H9 (cell line): ENCODE data around the gene TMEM120B. TPM values are rescaled to one million over a fixed set of nuclear protein-coding genes. Genes with fewer than 3 reads are reported as not detected.
A peak's percentile ranks its signal among the peaks of the same experiment; 100 is the strongest.

ENCODE experiments used
- DNase-seq: peaks from one replicate; pipeline ENCODE4 v3.0.0-alpha.2; 2017
- H2AFZ ChIP-seq: one replicate; pipeline ENCODE4 v1.6.1; 2013; ENCODE audit warnings: mild to moderate bottlenecking, low read length, control low read depth, moderate library complexity
- H2AK5ac ChIP-seq: 2 replicates; pipeline ENCODE4 v1.6.1; 2013; ENCODE audit warnings: low read length, control low read depth, mixed read lengths; ENCODE audit not compliant: insufficient read length
- H2BK120ac ChIP-seq: one replicate; pipeline ENCODE4 v1.6.1; 2013; ENCODE audit warnings: low read depth, mild to moderate bottlenecking, low read length, control low read depth, inconsistent platforms; ENCODE audit not compliant: poor library complexity, severe bottlenecking
- H2BK12ac ChIP-seq: 2 replicates; pipeline ENCODE4 v1.6.1; 2013; ENCODE audit warnings: low read length, control low read depth, mixed read lengths, low read depth; ENCODE audit not compliant: insufficient read length
- H2BK15ac ChIP-seq: 2 replicates; pipeline ENCODE4 v1.6.1; 2013; ENCODE audit warnings: low read depth, low read length, control low read depth
- H2BK20ac ChIP-seq: one replicate; pipeline ENCODE4 v1.6.1; 2013; ENCODE audit warnings: low read depth, mild to moderate bottlenecking, low read length, control low read depth, inconsistent platforms; ENCODE audit not compliant: poor library complexity, severe bottlenecking
- H2BK5ac ChIP-seq: 2 replicates; pipeline ENCODE4 v1.6.1; 2013; ENCODE audit warnings: low read length, control low read depth, mixed read lengths; ENCODE audit not compliant: insufficient read length
- H3K14ac ChIP-seq: 2 replicates; pipeline ENCODE4 v1.6.1; 2013; ENCODE audit warnings: low read length, control low read depth; ENCODE audit not compliant: insufficient read depth
- H3K18ac ChIP-seq: 2 replicates; pipeline ENCODE4 v1.6.1; 2013; ENCODE audit warnings: low read depth, mild to moderate bottlenecking, mixed read lengths, low read length, control low read depth; ENCODE audit not compliant: insufficient read length
- H3K23ac ChIP-seq: 2 replicates; pipeline ENCODE4 v1.6.1; 2013; ENCODE audit warnings: low read length, control low read depth, mixed read lengths, low read depth; ENCODE audit not compliant: insufficient read length
- H3K23me2 ChIP-seq: 2 replicates; pipeline ENCODE4 v1.6.1; 2013; ENCODE audit warnings: low read depth, mild to moderate bottlenecking, mixed read lengths, low read length, control low read depth; ENCODE audit not compliant: insufficient read length, poor library complexity, severe bottlenecking
- H3K27ac ChIP-seq: 2 replicates; pipeline ENCODE4 v1.5.1; 2013; ENCODE audit warnings: low read length, control low read depth, mixed read lengths, low read depth; ENCODE audit not compliant: insufficient read length
- H3K27me3 ChIP-seq: 2 replicates; pipeline ENCODE4 v1.6.1; 2013; ENCODE audit warnings: low read length, control low read depth, inconsistent platforms; ENCODE audit not compliant: insufficient read depth
- H3K4ac ChIP-seq: 2 replicates; pipeline ENCODE4 v1.6.1; 2013; ENCODE audit warnings: low read depth, mild to moderate bottlenecking, control low read depth, inconsistent platforms, low read length, moderate library complexity
- H3K4me1 ChIP-seq: 2 replicates; pipeline ENCODE4 v1.6.1; 2013; ENCODE audit warnings: low read length, control low read depth, inconsistent platforms; ENCODE audit not compliant: insufficient read depth
- H3K4me2 ChIP-seq: 2 replicates; pipeline ENCODE4 v1.6.1; 2013; ENCODE audit warnings: low read length, control low read depth, mixed read lengths; ENCODE audit not compliant: insufficient read length, insufficient read depth
- H3K56ac ChIP-seq: 2 replicates; pipeline ENCODE4 v1.6.1; 2013; ENCODE audit warnings: low read depth, mild to moderate bottlenecking, mixed read lengths, low read length, control low read depth; ENCODE audit not compliant: insufficient read length
- H3K79me1 ChIP-seq: 2 replicates; pipeline ENCODE4 v1.6.1; 2013; ENCODE audit warnings: low read depth, mild to moderate bottlenecking, moderate library complexity, low read length, control low read depth, inconsistent platforms; ENCODE audit not compliant: insufficient read depth, poor library complexity, severe bottlenecking
- H3K79me2 ChIP-seq: 2 replicates; pipeline ENCODE4 v1.6.1; 2013; ENCODE audit warnings: low read length, control low read depth, inconsistent platforms; ENCODE audit not compliant: insufficient read depth
- H3K9ac ChIP-seq: 2 replicates; pipeline ENCODE4 v1.6.1; 2013; ENCODE audit warnings: low read length, control low read depth, mixed read lengths; ENCODE audit not compliant: insufficient read length; ENCODE audit errors: extremely low read depth
- H3K9me3 ChIP-seq: one replicate; pipeline ENCODE4 v1.6.1; 2013; ENCODE audit warnings: low read depth, low read length, inconsistent platforms; ENCODE audit not compliant: control insufficient read depth
- H3T11ph ChIP-seq: one replicate; pipeline ENCODE4 v1.6.1; 2013; ENCODE audit warnings: mild to moderate bottlenecking, low read length, control low read depth, inconsistent platforms
- H4K20me1 ChIP-seq: one replicate; pipeline ENCODE4 v1.6.1; 2013; ENCODE audit not compliant: control insufficient read depth, insufficient read length, insufficient read depth
- H4K5ac ChIP-seq: 2 replicates; pipeline ENCODE4 v1.6.1; 2013; ENCODE audit warnings: low read depth, mild to moderate bottlenecking, mixed read lengths, low read length, control low read depth; ENCODE audit not compliant: insufficient read length
- H4K8ac ChIP-seq: replicated peaks from 2 replicates; pipeline ENCODE4 v1.6.1; 2013; ENCODE audit warnings: low read length, control low read depth, mixed read lengths, low read depth; ENCODE audit not compliant: insufficient read length
- H4K91ac ChIP-seq: 2 replicates; pipeline ENCODE4 v1.6.1; 2013; ENCODE audit warnings: low read depth, mild to moderate bottlenecking, moderate library complexity, mixed read lengths, low read length, control low read depth; ENCODE audit not compliant: insufficient read length
- H3K27ac Mint-ChIP-seq, 3 experiments: 2 replicates in 2 of 3; 3 replicates in 1 of 3; pipeline ENCODE4 v1.8.0; 2020 to 2021; ENCODE audit warnings: mixed read lengths in 3 of 3, mild to moderate bottlenecking in 1 of 3, moderate library complexity in 1 of 3
- H3K27me3 Mint-ChIP-seq: 2 replicates; pipeline ENCODE4 v1.8.0; 2021; ENCODE audit warnings: low read depth, mild to moderate bottlenecking, moderate library complexity, mixed read lengths
- H3K36me3 Mint-ChIP-seq, 3 experiments: 2 replicates in 2 of 3; 3 replicates in 1 of 3; pipeline ENCODE4 v1.8.0; 2020 to 2021; ENCODE audit warnings: low read depth in 3 of 3, mixed read lengths in 3 of 3; ENCODE audit not compliant: insufficient read depth in 1 of 3
- H3K4me1 Mint-ChIP-seq, 2 experiments: 2 replicates each; pipeline ENCODE4 v1.8.0; 2020; ENCODE audit warnings: mixed read lengths in 2 of 2
- H3K4me3 Mint-ChIP-seq, 2 experiments: 2 replicates in 1 of 2; 3 replicates in 1 of 2; pipeline ENCODE4 v1.8.0; 2020 to 2021; ENCODE audit warnings: mild to moderate bottlenecking in 2 of 2, mixed read lengths in 2 of 2, moderate library complexity in 1 of 2
- H3K9me3 Mint-ChIP-seq, 2 experiments: 2 replicates in 1 of 2; 3 replicates in 1 of 2; pipeline ENCODE4 v1.8.0; 2020; ENCODE audit warnings: mild to moderate bottlenecking in 2 of 2, mixed read lengths in 2 of 2, moderate library complexity in 1 of 2
- WGBS: extraction: QIAGEN DNeasy Blood & Tissue Kit; methylation state at CpG from one replicate; pipeline ENCODE4 v1.1.7; 2013; ENCODE audit warnings: missing lambda C conversion rate, low lambda C conversion rate, mixed read lengths; ENCODE audit not compliant: insufficient read length; ENCODE audit errors: extremely low coverage; 5-methylcytosine and 5-hydroxymethylcytosine counted together
- total RNA-seq: library from RNA; stranded (reverse); gene quantifications from 2 replicates; pipeline ENCODE4 v1.2.1, GENCODE V29; 2021
- TF ChIP-seq, protein P1 (sequence below): fragments of 200-600 bp; sonication (generic); conservative IDR thresholded peaks from 3 replicates; pipeline ENCODE4 v1.8.0; 2021; ENCODE audit warnings: antibody characterized with exemption, mild to moderate bottlenecking

TMEM120B gene
- total RNA-seq, 1 experiment from 2014 or later = 25.8 TPM

DNA sequence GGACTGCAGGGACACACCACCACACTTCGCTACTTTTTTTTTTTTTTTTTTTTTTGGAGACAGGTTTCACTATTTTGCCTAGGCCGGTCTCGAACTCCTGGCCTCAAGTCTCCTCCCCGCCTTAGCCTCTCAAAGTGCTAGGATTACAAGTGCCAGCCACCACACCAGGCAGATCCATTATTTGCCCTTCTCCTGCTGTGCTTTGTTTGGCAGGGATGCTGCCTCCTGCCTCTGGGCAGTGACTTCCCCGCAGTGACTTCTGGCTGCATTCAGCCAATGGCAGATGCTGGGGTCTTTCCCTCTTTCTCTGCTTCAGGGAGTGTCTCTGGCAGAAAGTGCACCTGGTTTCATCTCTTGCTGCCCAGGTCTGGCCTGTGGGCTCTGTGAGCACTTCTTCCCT lies 36.4 kb upstream of the TMEM120B start:
- no peaks in the 10 kb centered on the region for H3K79me2 ChIP-seq
- H3K9me3 ChIP-seq = no peaks in the 10 kb centered on the region
- H2AK5ac ChIP-seq = no peak overlapping the region
- no peak overlapping the region for H3K18ac ChIP-seq
- H2BK15ac ChIP-seq = no peak overlapping the region
- no peaks in the 10 kb centered on the region for H3K27me3 ChIP-seq
- TF ChIP-seq, protein P1, sequence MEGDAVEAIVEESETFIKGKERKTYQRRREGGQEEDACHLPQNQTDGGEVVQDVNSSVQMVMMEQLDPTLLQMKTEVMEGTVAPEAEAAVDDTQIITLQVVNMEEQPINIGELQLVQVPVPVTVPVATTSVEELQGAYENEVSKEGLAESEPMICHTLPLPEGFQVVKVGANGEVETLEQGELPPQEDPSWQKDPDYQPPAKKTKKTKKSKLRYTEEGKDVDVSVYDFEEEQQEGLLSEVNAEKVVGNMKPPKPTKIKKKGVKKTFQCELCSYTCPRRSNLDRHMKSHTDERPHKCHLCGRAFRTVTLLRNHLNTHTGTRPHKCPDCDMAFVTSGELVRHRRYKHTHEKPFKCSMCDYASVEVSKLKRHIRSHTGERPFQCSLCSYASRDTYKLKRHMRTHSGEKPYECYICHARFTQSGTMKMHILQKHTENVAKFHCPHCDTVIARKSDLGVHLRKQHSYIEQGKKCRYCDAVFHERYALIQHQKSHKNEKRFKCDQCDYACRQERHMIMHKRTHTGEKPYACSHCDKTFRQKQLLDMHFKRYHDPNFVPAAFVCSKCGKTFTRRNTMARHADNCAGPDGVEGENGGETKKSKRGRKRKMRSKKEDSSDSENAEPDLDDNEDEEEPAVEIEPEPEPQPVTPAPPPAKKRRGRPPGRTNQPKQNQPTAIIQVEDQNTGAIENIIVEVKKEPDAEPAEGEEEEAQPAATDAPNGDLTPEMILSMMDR = no peak
- no peak overlapping the region for H4K8ac ChIP-seq
- H3K79me1 ChIP-seq = no peaks in the 10 kb centered on the region
- no peak overlapping the region for H3K9ac ChIP-seq
- H4K20me1 ChIP-seq = no peaks in the 10 kb centered on the region
- no peak overlapping the region for H2AFZ ChIP-seq
- no peaks in the 10 kb centered on the region for H3K36me3 Mint-ChIP-seq
- H2BK12ac ChIP-seq = no peak overlapping the region
- H3K4me3 Mint-ChIP-seq = no peak overlapping the region
- no peak overlapping the region for H3K56ac ChIP-seq
- H3K4me1 ChIP-seq = no peaks in the 10 kb centered on the region
- H3K4me1 Mint-ChIP-seq = peaks cover 21 to 37% of the 10 kb centered on the region in 2 experiments
- H4K5ac ChIP-seq = no peak overlapping the region
- H2BK5ac ChIP-seq = no peak overlapping the region
- no peak overlapping the region for H2BK20ac ChIP-seq
- peaks cover 3% of the 10 kb centered on the region for H3K23me2 ChIP-seq
- peak overlapping the region in 1 of 3 experiments; percentile 60; a peak in 2 of 7 replicates for H3K27ac Mint-ChIP-seq
- WGBS = no CpG with 5 or more reads among the region's 5 CpGs
- H3K27ac ChIP-seq = no peak overlapping the region
- H3K4ac ChIP-seq = no peak overlapping the region
- H2BK120ac ChIP-seq = no peak overlapping the region
- no peak overlapping the region for H3K14ac ChIP-seq
- H3K27me3 Mint-ChIP-seq = no peaks in the 10 kb centered on the region
- H3K23ac ChIP-seq = no peak overlapping the region
- peak; percentile 64 for DNase-seq
- no peak overlapping the region for H4K91ac ChIP-seq
- H3K9me3 Mint-ChIP-seq = no peaks in the 10 kb centered on the region
- H3K4me2 ChIP-seq = no peak overlapping the region
- no peak overlapping the region for H3T11ph ChIP-seq
